K562 (cell line): ENCODE results near the gene APOL3. TPM values are rescaled to one million over a fixed set of nuclear protein-coding genes. Genes with fewer than 3 reads are reported as not detected.
A peak's percentile ranks its signal among the peaks of the same experiment; 100 is the strongest.

Experiments
- ATAC-seq: fragments of 200-7000 bp; cut with Tn5 transposase; 3 replicates; pipeline ENCODE4 v1.9.1; 2020; ENCODE audit warnings: moderate library complexity
- BruUV-seq: library from RNA; stranded (reverse); fragments of 400-500 nt; replicated peaks from 2 replicates; lab custom pipeline; 2021; lab: Mats Ljungman, UMichigan
- CTCF ChIA-PET: fragments of 300-600 bp; formaldehyde crosslinking; extraction: SDS; loops from one replicate; lab custom pipeline; 2021; ENCODE audit warnings: low intra/inter-chr PET ratio; lab: Yijun Ruan, JAX
- POLR2A ChIA-PET: fragments of 300-600, 350-650 bp; sonication (Branson Sonifier 250); formaldehyde crosslinking; extraction: SDS; loops from one replicate; lab custom pipeline; 2021; ENCODE audit warnings: antibody characterized with exemption, inconsistent platforms; lab: Yijun Ruan, JAX
- DNase-seq, 4 experiments: peaks; one replicate each; pipeline versions ENCODE4 v3.0.0 to v3.0.0-alpha.2; 2011 to 2018; ENCODE audit warnings: low spot score in 3 of 4, mixed read lengths in 3 of 4; ENCODE audit errors: extremely low read depth in 1 of 4
- FAIRE-seq: peaks from 2 replicates; lab custom pipeline; 2011; peaks lifted over from hg19 to GRCh38; lab: Jason Lieb, UNC
- H2AFZ ChIP-seq: 2 replicates; pipeline ENCODE4 v1.6.0; 2011; ENCODE audit warnings: low read depth, low read length, control low read depth, inconsistent platforms
- H3K27ac ChIP-seq: fragments of 200-600 bp; 3 replicates; pipeline ENCODE4 v1.8.0; 2011; ENCODE audit warnings: low read depth, mild to moderate bottlenecking, control low read depth, inconsistent platforms, low read length, moderate library complexity, mixed read lengths; ENCODE audit errors: extremely low read depth
- H3K27me3 ChIP-seq, 2 experiments: fragments of 300-600 bp in 1 of 2; 2 replicates in 1 of 2; 3 replicates in 1 of 2; pipeline versions ENCODE4 v1.6.0 to v1.8.0; 2011; ENCODE audit warnings: inconsistent platforms in 2 of 2, low read length in 2 of 2, mild to moderate bottlenecking in 1 of 2, mixed read lengths in 1 of 2, moderate library complexity in 1 of 2; ENCODE audit not compliant: control insufficient read depth in 2 of 2, insufficient read depth in 2 of 2
- H3K36me3 ChIP-seq: fragments of 300-600 bp; 3 replicates; pipeline ENCODE4 v1.8.0; 2011; ENCODE audit warnings: mild to moderate bottlenecking, low read length, inconsistent platforms; ENCODE audit not compliant: control insufficient read depth, insufficient read depth
- H3K4me1 ChIP-seq, 2 experiments: fragments of 200-600 bp in 1 of 2; replicated peaks in 1 of 2; 2 replicates in 1 of 2; 3 replicates in 1 of 2; pipeline versions ENCODE4 v1.5.1 to v1.8.0; 2011; ENCODE audit warnings: inconsistent platforms in 2 of 2, low read length in 2 of 2, mild to moderate bottlenecking in 1 of 2, mixed read lengths in 1 of 2, moderate library complexity in 1 of 2; ENCODE audit not compliant: control insufficient read depth in 2 of 2, insufficient read depth in 2 of 2
- H3K4me2 ChIP-seq: 2 replicates; pipeline ENCODE4 v1.6.1; 2011; ENCODE audit warnings: low read length, control low read depth, inconsistent platforms, mixed read lengths; ENCODE audit not compliant: insufficient read depth
- H3K4me3 ChIP-seq: fragments of 200-600 bp; sonication (generic), shearing (Covaris generic); 2 replicates; pipeline ENCODE4 v1.5.1; 2016; ENCODE audit warnings: control low read depth, inconsistent platforms
- H3K79me2 ChIP-seq: fragments of 200-600 bp; 3 replicates; pipeline ENCODE4 v1.8.0; 2011; ENCODE audit warnings: low read length, inconsistent platforms; ENCODE audit not compliant: control insufficient read depth, insufficient read depth
- H3K9ac ChIP-seq, 2 experiments: 2 replicates each; pipeline versions ENCODE4 v1.6.0 to v1.6.1; 2011; ENCODE audit warnings: low read depth in 2 of 2, low read length in 2 of 2, control low read depth in 1 of 2, inconsistent platforms in 1 of 2, mild to moderate bottlenecking in 1 of 2, mixed read lengths in 1 of 2; ENCODE audit not compliant: insufficient read depth in 1 of 2
- H3K9me1 ChIP-seq: one replicate; pipeline ENCODE4 v1.6.0; 2011; ENCODE audit warnings: inconsistent platforms, mild to moderate bottlenecking, low read length, moderate library complexity; ENCODE audit not compliant: control insufficient read depth, insufficient read depth
- H3K9me3 ChIP-seq: replicated peaks from 2 replicates; pipeline ENCODE4 v1.5.1; 2011; ENCODE audit warnings: low read depth, low read length, inconsistent platforms; ENCODE audit not compliant: control insufficient read depth, insufficient read depth
- H4K20me1 ChIP-seq: replicated peaks from 2 replicates; pipeline ENCODE4 v1.6.1; 2011; ENCODE audit warnings: low read length, inconsistent platforms, mixed read lengths; ENCODE audit not compliant: control insufficient read depth, insufficient read depth
- HSF4 ChIP-seq: fragments of 250-450 bp; sonication (Bioruptor Pico); IDR thresholded peaks from 2 replicates; pipeline ENCODE4 v2.1.2; 2022; ENCODE audit warnings: mild to moderate bottlenecking, moderate library complexity, borderline replicate concordance
- MYC ChIP-seq, 2 experiments: fragments of 250-450 bp in 1 of 2; sonication (Bioruptor Pico) in 1 of 2; IDR thresholded peaks; 2 replicates each; pipeline versions ENCODE4 v1.5.1 to v1.6.1; 2012 to 2021; ENCODE audit warnings: low read depth in 2 of 2, borderline replicate concordance in 1 of 2, improper control_type of control experiment in 1 of 2, low read length in 1 of 2, mild to moderate bottlenecking in 1 of 2, moderate library complexity in 1 of 2
- NFE2 ChIP-seq: IDR thresholded peaks from 2 replicates; pipeline ENCODE4 v1.6.1; 2014; ENCODE audit warnings: antibody characterized with exemption, low read depth
- RCOR1 ChIP-seq, 2 experiments: IDR thresholded peaks; 2 replicates each; pipeline ENCODE4 v1.6.1; 2012; ENCODE audit warnings: low read depth in 2 of 2, low read length in 2 of 2, borderline replicate concordance in 1 of 2, improper control_type of control experiment in 1 of 2
- SMAD4 ChIP-seq: fragments of 250-450 bp; sonication (Bioruptor Pico); conservative IDR thresholded peaks from 2 replicates; pipeline ENCODE4 v1.8.0; 2021; ENCODE audit warnings: inconsistent platforms, mild to moderate bottlenecking, moderate library complexity
- ZNF316 ChIP-seq: fragments of 450-650 bp; IDR thresholded peaks from 2 replicates; pipeline ENCODE4 v1.6.1; 2016
- WGBS: fragments of 100-300 bp; shearing (Covaris generic); methylation state at CpG from one replicate; pipeline ENCODE4 v1.1.6; 2016; ENCODE audit warnings: low coverage, mixed read lengths; ENCODE audit not compliant: insufficient coverage; ENCODE audit errors: missing lambda C conversion rate; 5-methylcytosine and 5-hydroxymethylcytosine counted together
- in situ Hi-C: fragments of 300-500 bp; cut with MboI; formaldehyde crosslinking; loops from 4 replicates; pipeline ENCODE4 v1.15.0; 2018; ENCODE audit warnings: inconsistent platforms, mixed read lengths
- intact Hi-C: fragments of 100-400 bp; cut with micrococcal nuclease; formaldehyde crosslinking; loops from 2 replicates; pipeline ENCODE4 v1.14.2; 2022
- polyA plus RNA-seq, 8 experiments: library from polyadenylated mRNA; depleted of rRNA in 4 of 8; stranded (reverse) in 5 of 8; unstranded in 3 of 8; fragments of >200 nt; fragmentation: Nextera tagmentation in 2 of 8; fragmentation: Illumina TruSeq in 1 of 8; extraction: Ambion mirVana in 2 of 8; extraction: Trizol in 1 of 8; gene quantifications; 2 replicates each; pipeline versions ENCODE4 v1.2.1 to v1.2.3, GENCODE V29; 2011 to 2014; ENCODE audit warnings: inconsistent platforms in 1 of 8, missing spikeins in 1 of 8
- total RNA-seq, 7 experiments: library from RNA; depleted of rRNA in 6 of 7; stranded (reverse); fragments of >200 nt in 6 of 7; fragmentation: Illumina TruSeq in 2 of 7; extraction: Trizol in 2 of 7; gene quantifications; 2 replicates each; pipeline versions ENCODE4 v1.2.1 to v1.2.3, GENCODE V29; 2011 to 2021; ENCODE audit warnings: low replicate concordance in 1 of 7
- TF ChIP-seq, protein P1 (sequence below): fragments of 250-450 bp; sonication (Bioruptor Pico); IDR thresholded peaks from 2 replicates; pipeline ENCODE4 v1.8.0; 2022; ENCODE audit warnings: inconsistent platforms
- TF ChIP-seq, protein P2 (sequence below): fragments of 250-450 bp; sonication (Bioruptor Pico); IDR thresholded peaks from 2 replicates; pipeline ENCODE4 v1.4.0; 2020; ENCODE audit warnings: mild to moderate bottlenecking, moderate library complexity, borderline replicate concordance

Gene APOL3
- total and polyA plus RNA-seq, 9 of the 15 experiments (the other 6 are each of a cell fraction or from before 2014, with no cell fraction given), result 0.25 to 1.1 (median 0.56) TPM; not detected in 1

DNA sequence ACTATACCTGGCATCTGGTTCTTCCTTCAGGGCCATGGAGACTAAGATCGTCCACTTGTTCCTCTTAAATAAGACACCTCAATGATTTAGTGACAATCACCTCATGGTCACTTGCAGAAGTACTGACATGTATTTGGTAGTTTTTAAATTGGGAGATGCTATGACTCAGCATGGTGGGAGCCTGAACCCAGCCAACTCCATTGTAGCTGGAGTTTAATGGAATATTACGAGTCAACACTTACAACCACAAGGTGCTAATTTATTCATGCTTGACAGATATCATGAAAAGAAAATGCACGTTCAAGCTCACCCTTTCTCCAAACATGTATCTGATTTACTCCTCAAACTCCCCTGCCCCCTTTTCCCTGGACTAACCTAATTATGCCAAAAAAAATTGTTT lies 16.6 kb upstream of the APOL3 start:
- H3K36me3 ChIP-seq, result no peaks in the 10 kb centered on the region
- no peaks in the 10 kb centered on the region for H3K9me3 ChIP-seq
- ChIA-PET POLR2A (interaction anchor here (0.8 to 1.4 kb wide), 2 partner anchors 15 to 28 kb away, joined by 3 read pairs; no protein-coding TSS in a partner anchor), CTCF (interaction anchor here (0.5 kb wide), 1 partner anchor 40 kb away, joined by 3 read pairs; no protein-coding TSS in a partner anchor)
- in situ Hi-C loops (no loop called here), intact Hi-C loops (no loop called here)
- FAIRE-seq (no peak), DNase-seq (no peak), ATAC-seq (no peak)
- no peak overlapping the region for H2AFZ ChIP-seq
- H3K27ac ChIP-seq, result no peak overlapping the region
- no peak overlapping the region for H3K4me2 ChIP-seq
- H4K20me1 ChIP-seq, result no peaks in the 10 kb centered on the region
- no peak overlapping the region for H3K4me3 ChIP-seq
- no peaks in the 10 kb centered on the region for H3K79me2 ChIP-seq
- H3K9ac ChIP-seq, result no peak overlapping the region
- no peaks in the 10 kb centered on the region for H3K27me3 ChIP-seq
- 15% methylated on average over 3 of the region's 3 CpGs for WGBS
- BruUV-seq, result no TSS peak
- H3K9me1 ChIP-seq, result no peaks in the 10 kb centered on the region
- TF ChIP-seq, protein P1, sequence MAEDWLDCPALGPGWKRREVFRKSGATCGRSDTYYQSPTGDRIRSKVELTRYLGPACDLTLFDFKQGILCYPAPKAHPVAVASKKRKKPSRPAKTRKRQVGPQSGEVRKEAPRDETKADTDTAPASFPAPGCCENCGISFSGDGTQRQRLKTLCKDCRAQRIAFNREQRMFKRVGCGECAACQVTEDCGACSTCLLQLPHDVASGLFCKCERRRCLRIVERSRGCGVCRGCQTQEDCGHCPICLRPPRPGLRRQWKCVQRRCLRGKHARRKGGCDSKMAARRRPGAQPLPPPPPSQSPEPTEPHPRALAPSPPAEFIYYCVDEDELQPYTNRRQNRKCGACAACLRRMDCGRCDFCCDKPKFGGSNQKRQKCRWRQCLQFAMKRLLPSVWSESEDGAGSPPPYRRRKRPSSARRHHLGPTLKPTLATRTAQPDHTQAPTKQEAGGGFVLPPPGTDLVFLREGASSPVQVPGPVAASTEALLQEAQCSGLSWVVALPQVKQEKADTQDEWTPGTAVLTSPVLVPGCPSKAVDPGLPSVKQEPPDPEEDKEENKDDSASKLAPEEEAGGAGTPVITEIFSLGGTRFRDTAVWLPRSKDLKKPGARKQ, result no peak
- TF ChIP-seq RCOR1 (IDR thresholded peaks at IDR 0.05; ENCODE audit: borderline replicate concordance in 1 of 2, low read depth in 2 of 2, low read length in 2 of 2) (no peak), HSF4 (CRISPR knock-in tag) (no peak), MYC (IDR thresholded peaks at IDR 0.05; ENCODE audit: low read depth, low read length) (no peak), MYC (CRISPR knock-in tag; IDR thresholded peaks at IDR 0.05; ENCODE audit: borderline replicate concordance, low read depth) (no peak), SMAD4 (CRISPR knock-in tag) (no peak), ZNF316 (0 out of 2 replicates have a peak, but pooled peaks have one; percentile 9), NFE2 (peak; percentile 34)
- TF ChIP-seq, protein P2, sequence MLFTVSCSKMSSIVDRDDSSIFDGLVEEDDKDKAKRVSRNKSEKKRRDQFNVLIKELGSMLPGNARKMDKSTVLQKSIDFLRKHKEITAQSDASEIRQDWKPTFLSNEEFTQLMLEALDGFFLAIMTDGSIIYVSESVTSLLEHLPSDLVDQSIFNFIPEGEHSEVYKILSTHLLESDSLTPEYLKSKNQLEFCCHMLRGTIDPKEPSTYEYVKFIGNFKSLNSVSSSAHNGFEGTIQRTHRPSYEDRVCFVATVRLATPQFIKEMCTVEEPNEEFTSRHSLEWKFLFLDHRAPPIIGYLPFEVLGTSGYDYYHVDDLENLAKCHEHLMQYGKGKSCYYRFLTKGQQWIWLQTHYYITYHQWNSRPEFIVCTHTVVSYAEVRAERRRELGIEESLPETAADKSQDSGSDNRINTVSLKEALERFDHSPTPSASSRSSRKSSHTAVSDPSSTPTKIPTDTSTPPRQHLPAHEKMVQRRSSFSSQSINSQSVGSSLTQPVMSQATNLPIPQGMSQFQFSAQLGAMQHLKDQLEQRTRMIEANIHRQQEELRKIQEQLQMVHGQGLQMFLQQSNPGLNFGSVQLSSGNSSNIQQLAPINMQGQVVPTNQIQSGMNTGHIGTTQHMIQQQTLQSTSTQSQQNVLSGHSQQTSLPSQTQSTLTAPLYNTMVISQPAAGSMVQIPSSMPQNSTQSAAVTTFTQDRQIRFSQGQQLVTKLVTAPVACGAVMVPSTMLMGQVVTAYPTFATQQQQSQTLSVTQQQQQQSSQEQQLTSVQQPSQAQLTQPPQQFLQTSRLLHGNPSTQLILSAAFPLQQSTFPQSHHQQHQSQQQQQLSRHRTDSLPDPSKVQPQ (CRISPR knock-in tag), result no peak
- H3K4me1 ChIP-seq, result peaks cover 0 to 6% of the 10 kb centered on the region in 2 experiments; a peak in 2 of 5 replicates
